Tibial nerve (tissue), 3 donors: ENCODE results near the gene VSIR.

ENCODE experiments used
- CTCF ChIP-seq, 5 experiments: fragments of 200-600 bp in 3 of 5; fragments of 450-650 bp in 2 of 5; sonication (generic) in 3 of 5; IDR thresholded peaks; one replicate each; pipeline ENCODE4 v1.5.1; 2016 to 2019; ENCODE audit warnings: antibody characterized with exemption in 5 of 5, mild to moderate bottlenecking in 3 of 5, moderate library complexity in 2 of 5
- POLR2A ChIP-seq, 2 donors: fragments of 450-650 bp; IDR thresholded peaks; one replicate each; pipeline ENCODE4 v1.6.1; 2017; ENCODE audit warnings: antibody characterized with exemption in 2 of 2, mild to moderate bottlenecking in 2 of 2, moderate library complexity in 2 of 2

- TF ChIP-seq CTCF (IDR thresholded peaks at IDR 0.05) = no peak
- TF ChIP-seq POLR2A (IDR thresholded peaks at IDR 0.05) = no peak
Measured at GRCh38 chr10:71722849-71723248, 50.5 kb downstream of the VSIR start.
